ENCODE data around the gene SSBP3. TPM values are rescaled to one million over a fixed set of nuclear protein-coding genes. Genes with fewer than 3 reads are reported as not detected.

The SSBP3 gene
- total RNA-seq, 1 experiment from 2014 or later, result 37.5 TPM

DNA sequence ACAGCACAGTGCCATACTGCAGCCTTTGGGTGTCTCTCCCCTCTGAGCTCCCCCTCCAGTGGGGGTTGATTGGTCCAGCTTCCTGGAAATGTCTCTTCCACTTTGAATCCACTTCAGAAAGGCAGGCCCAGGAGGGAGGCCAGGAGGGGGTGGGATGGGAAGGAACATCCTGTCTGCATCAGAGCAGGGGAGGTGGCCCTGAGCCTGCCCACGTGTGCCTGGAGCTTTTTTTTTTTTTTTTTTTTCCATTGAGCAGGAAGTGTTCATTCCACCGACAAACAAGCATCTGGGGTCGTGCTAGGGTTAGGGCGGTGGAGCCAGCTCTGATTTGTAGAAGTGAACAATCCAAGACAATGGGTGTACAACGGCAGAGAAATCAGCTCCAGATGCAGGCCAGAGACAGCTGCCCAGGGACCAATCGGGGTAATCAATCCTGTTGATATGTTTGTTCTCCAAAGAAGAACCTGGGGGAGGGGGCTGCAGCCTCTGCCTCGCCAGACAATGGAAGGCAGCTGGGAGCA is 93.3 kb downstream of the SSBP3 start:
- peaks cover 14 to 16% of the 10 kb centered on the region in 2 experiments for H3K4me1 ChIP-seq (ENCODE audit: control insufficient read depth in 1 of 2, insufficient read depth in 2 of 2, low read length in 2 of 2)
- H3K9ac ChIP-seq (ENCODE audit: low read length), result no peak overlapping the region
- H3K27ac ChIP-seq (ENCODE audit: low read depth, low read length), result no peak overlapping the region
- BruUV-seq (replicated peaks), result no TSS peak
- intact Hi-C loops (cut with micrococcal nuclease), result no loop called here
- ChIA-PET POLR2A (no interaction called here), RAD21 (ENCODE audit: low non-redundant PET in 1 of 2, low total read pairs in 2 of 2, uncharacterized antibody in 2 of 2, unreplicated experiment in 2 of 2) (interaction anchor here in 1 of 2 experiments (0.7 kb wide), 1 partner anchor 192 kb away, joined by 4 read pairs; no protein-coding TSS in a partner anchor), CTCF (interaction anchor here (1.8 kb wide), 1 partner anchor 176 kb away, joined by 8 read pairs; no protein-coding TSS in a partner anchor)
- no peaks in the 10 kb centered on the region for H3K36me3 ChIP-seq (ENCODE audit: control insufficient read depth in 1 of 2, insufficient read depth in 2 of 2, low read length in 2 of 2)
- no peaks in the 10 kb centered on the region for H3K27me3 ChIP-seq (ENCODE audit: insufficient read depth, low read length)
- ATAC-seq (peak; percentile 24; the same call in 1 of the 2 replicates), DNase-seq (ENCODE audit: low read depth, low spot score) (no peak)
- no peaks in the 10 kb centered on the region for H4K20me1 ChIP-seq (ENCODE audit: insufficient read depth)
- no peak overlapping the region for H3K4me3 ChIP-seq (replicated peaks in 1 of 2; ENCODE audit: low read depth in 1 of 2, low read length in 2 of 2)
- H2AFZ ChIP-seq (ENCODE audit: low read depth, low read length, poor library complexity, severe bottlenecking), result no peak overlapping the region
- no peaks in the 10 kb centered on the region for H3K9me3 ChIP-seq (ENCODE audit: control insufficient read depth in 1 of 2, insufficient read depth in 1 of 2, low read depth in 1 of 2, low read length in 2 of 2)
- no peaks in the 10 kb centered on the region for H3K79me2 ChIP-seq (ENCODE audit: insufficient read depth, low read length)
- TF ChIP-seq EGR1 (IDR thresholded peaks at IDR 0.05; ENCODE audit: low read depth), result no peak
- TF ChIP-seq, protein P1, sequence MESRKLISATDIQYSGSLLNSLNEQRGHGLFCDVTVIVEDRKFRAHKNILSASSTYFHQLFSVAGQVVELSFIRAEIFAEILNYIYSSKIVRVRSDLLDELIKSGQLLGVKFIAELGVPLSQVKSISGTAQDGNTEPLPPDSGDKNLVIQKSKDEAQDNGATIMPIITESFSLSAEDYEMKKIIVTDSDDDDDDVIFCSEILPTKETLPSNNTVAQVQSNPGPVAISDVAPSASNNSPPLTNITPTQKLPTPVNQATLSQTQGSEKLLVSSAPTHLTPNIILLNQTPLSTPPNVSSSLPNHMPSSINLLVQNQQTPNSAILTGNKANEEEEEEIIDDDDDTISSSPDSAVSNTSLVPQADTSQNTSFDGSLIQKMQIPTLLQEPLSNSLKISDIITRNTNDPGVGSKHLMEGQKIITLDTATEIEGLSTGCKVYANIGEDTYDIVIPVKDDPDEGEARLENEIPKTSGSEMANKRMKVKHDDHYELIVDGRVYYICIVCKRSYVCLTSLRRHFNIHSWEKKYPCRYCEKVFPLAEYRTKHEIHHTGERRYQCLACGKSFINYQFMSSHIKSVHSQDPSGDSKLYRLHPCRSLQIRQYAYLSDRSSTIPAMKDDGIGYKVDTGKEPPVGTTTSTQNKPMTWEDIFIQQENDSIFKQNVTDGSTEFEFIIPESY (IDR thresholded peaks at IDR 0.05; ENCODE audit: extremely low read depth, insufficient replicate concordance, low read length), result no peak
- no peak for TF ChIP-seq JUND (IDR thresholded peaks at IDR 0.05)
- no peak for TF ChIP-seq EZH2 (IDR thresholded peaks at IDR 0.05)
- TF ChIP-seq TCF7L2 (IDR thresholded peaks at IDR 0.05; ENCODE audit: borderline replicate concordance, extremely low read depth, insufficient read depth, insufficient read length), result no peak
- no peak for TF ChIP-seq EZH2phosphoT487 (IDR thresholded peaks at IDR 0.05; ENCODE audit: borderline replicate concordance)
- TF ChIP-seq FOSL1 (IDR thresholded peaks at IDR 0.05; ENCODE audit: low read depth), result no peak
- no peak for TF ChIP-seq YY1 (IDR thresholded peaks at IDR 0.05; ENCODE audit: extremely low read depth, insufficient replicate concordance, low read depth, low read length)
- TF ChIP-seq RAD21 (IDR thresholded peaks at IDR 0.05; ENCODE audit: low read depth), result no peak
- no peak for TF ChIP-seq CEBPB (IDR thresholded peaks at IDR 0.05; ENCODE audit: low read depth)
- TF ChIP-seq SIN3A (IDR thresholded peaks at IDR 0.05; ENCODE audit: low read depth), result no peak
- TF ChIP-seq, protein P2, sequence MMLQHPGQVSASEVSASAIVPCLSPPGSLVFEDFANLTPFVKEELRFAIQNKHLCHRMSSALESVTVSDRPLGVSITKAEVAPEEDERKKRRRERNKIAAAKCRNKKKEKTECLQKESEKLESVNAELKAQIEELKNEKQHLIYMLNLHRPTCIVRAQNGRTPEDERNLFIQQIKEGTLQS (IDR thresholded peaks at IDR 0.05), result no peak
- TF ChIP-seq POLR2AphosphoS5 (IDR thresholded peaks at IDR 0.05; ENCODE audit: low read depth, low read length), result no peak
- TF ChIP-seq, protein P3, sequence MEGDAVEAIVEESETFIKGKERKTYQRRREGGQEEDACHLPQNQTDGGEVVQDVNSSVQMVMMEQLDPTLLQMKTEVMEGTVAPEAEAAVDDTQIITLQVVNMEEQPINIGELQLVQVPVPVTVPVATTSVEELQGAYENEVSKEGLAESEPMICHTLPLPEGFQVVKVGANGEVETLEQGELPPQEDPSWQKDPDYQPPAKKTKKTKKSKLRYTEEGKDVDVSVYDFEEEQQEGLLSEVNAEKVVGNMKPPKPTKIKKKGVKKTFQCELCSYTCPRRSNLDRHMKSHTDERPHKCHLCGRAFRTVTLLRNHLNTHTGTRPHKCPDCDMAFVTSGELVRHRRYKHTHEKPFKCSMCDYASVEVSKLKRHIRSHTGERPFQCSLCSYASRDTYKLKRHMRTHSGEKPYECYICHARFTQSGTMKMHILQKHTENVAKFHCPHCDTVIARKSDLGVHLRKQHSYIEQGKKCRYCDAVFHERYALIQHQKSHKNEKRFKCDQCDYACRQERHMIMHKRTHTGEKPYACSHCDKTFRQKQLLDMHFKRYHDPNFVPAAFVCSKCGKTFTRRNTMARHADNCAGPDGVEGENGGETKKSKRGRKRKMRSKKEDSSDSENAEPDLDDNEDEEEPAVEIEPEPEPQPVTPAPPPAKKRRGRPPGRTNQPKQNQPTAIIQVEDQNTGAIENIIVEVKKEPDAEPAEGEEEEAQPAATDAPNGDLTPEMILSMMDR (IDR thresholded peaks at IDR 0.05 in 2 of 3, conservative IDR thresholded peaks at IDR 0.05 in 1 of 3; ENCODE audit: borderline replicate concordance in 1 of 3, insufficient read depth in 1 of 3, low read depth in 2 of 3, low read length in 2 of 3), result no peak
- TF ChIP-seq ZFX (IDR thresholded peaks at IDR 0.05), result no peak
- TF ChIP-seq POLR2A (IDR thresholded peaks at IDR 0.05; ENCODE audit: borderline replicate concordance, extremely low read depth, insufficient read depth, insufficient read length), result no peak
- TF ChIP-seq, protein P4, sequence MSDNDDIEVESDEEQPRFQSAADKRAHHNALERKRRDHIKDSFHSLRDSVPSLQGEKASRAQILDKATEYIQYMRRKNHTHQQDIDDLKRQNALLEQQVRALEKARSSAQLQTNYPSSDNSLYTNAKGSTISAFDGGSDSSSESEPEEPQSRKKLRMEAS (IDR thresholded peaks at IDR 0.05), result no peak
- TF ChIP-seq SP1 (IDR thresholded peaks at IDR 0.05; ENCODE audit: low read depth), result no peak
- TF ChIP-seq ZNF274 (IDR thresholded peaks at IDR 0.05; ENCODE audit: low read depth, low read length), result no peak
- no peak for TF ChIP-seq ELF1 (IDR thresholded peaks at IDR 0.05; ENCODE audit: borderline replicate concordance, low read depth)
- H3K9me2 ChIP-seq (ENCODE audit: insufficient read depth), result no peaks in the 10 kb centered on the region
- H3K4me2 ChIP-seq (ENCODE audit: low read length), result 0 out of 2 replicates have a peak overlapping the region, but pooled peaks have one; percentile 19
